Endothelial cell of umbilical vein (primary cell): ENCODE data around the gene KIF1B. TPM values are rescaled to one million over a fixed set of nuclear protein-coding genes. Genes with fewer than 3 reads are reported as not detected.
A peak's percentile ranks its signal among the peaks of the same experiment; 100 is the strongest.

Experiments
- BruUV-seq: library from RNA; stranded (reverse); fragments of 400-500 nt; replicated peaks from 2 replicates; lab custom pipeline; 2021; lab: Mats Ljungman, UMichigan
- CTCF ChIA-PET: fragments of 300-600, 350-600 bp; sonication (Branson Sonifier 250); formaldehyde crosslinking; loops from one replicate; lab custom pipeline; 2021; ENCODE audit warnings: antibody characterized with exemption, inconsistent platforms; lab: Charles Lee
- POLR2A ChIA-PET: fragments of 300-600, 350-600 bp; sonication (Branson Sonifier 250); formaldehyde crosslinking; loops from one replicate; lab custom pipeline; 2021; ENCODE audit warnings: antibody characterized with exemption, inconsistent platforms; lab: Charles Lee
- DNase-seq: peaks from one replicate; pipeline ENCODE4 v3.0.0-alpha.2; 2011; ENCODE audit warnings: low read depth, low spot score
- FAIRE-seq: peaks from 2 replicates; lab custom pipeline; 2011; peaks lifted over from hg19 to GRCh38; lab: Jason Lieb, UNC
- H2AFZ ChIP-seq: 2 replicates; pipeline ENCODE4 v1.6.0; 2012; ENCODE audit warnings: low read depth, low read length, control low read depth, inconsistent platforms
- H3K27ac ChIP-seq: 2 replicates; pipeline ENCODE4 v1.5.1; 2011; ENCODE audit warnings: low read depth, mild to moderate bottlenecking, control low read depth, low read length, moderate library complexity; ENCODE audit not compliant: insufficient read depth
- H3K27me3 ChIP-seq, 2 experiments: 2 replicates each; pipeline versions ENCODE4 v1.6.0 to v1.6.1; 2011; ENCODE audit warnings: low read length in 2 of 2, mixed read lengths in 1 of 2; ENCODE audit not compliant: control insufficient read depth in 2 of 2, insufficient read depth in 2 of 2
- H3K36me3 ChIP-seq, 2 experiments: 2 replicates in 1 of 2; 3 replicates in 1 of 2; pipeline ENCODE4 v1.5.1; 2011; ENCODE audit warnings: low read length in 2 of 2, mild to moderate bottlenecking in 1 of 2, moderate library complexity in 1 of 2; ENCODE audit not compliant: control insufficient read depth in 2 of 2, insufficient read depth in 2 of 2; ENCODE audit errors: extremely low read depth in 1 of 2
- H3K4me1 ChIP-seq: 3 replicates; pipeline ENCODE4 v1.5.1; 2011; ENCODE audit warnings: mild to moderate bottlenecking, low read length; ENCODE audit not compliant: control insufficient read depth, insufficient read depth; ENCODE audit errors: extremely low read depth
- H3K4me2 ChIP-seq: 2 replicates; pipeline ENCODE4 v1.6.1; 2011; ENCODE audit warnings: low read length, control low read depth, mixed read lengths; ENCODE audit not compliant: insufficient read depth
- H3K4me3 ChIP-seq, 3 experiments: fragments of 200-600 bp in 1 of 3; sonication (generic), shearing (Covaris generic) in 1 of 3; replicated peaks in 1 of 3; 2 replicates each; pipeline ENCODE4 v1.5.1; 2011 to 2016; ENCODE audit warnings: control low read depth in 3 of 3, low read length in 3 of 3, mild to moderate bottlenecking in 2 of 3, inconsistent platforms in 1 of 3, low read depth in 1 of 3, moderate library complexity in 1 of 3; ENCODE audit not compliant: insufficient read depth in 1 of 3
- H3K79me2 ChIP-seq: 2 replicates; pipeline ENCODE4 v1.6.0; 2012; ENCODE audit warnings: low read length, inconsistent platforms; ENCODE audit not compliant: control insufficient read depth, insufficient read depth
- H3K9ac ChIP-seq: replicated peaks from 2 replicates; pipeline ENCODE3; 2011; ENCODE audit warnings: low read length, control low read depth; ENCODE audit not compliant: insufficient read depth; ENCODE audit errors: extremely low read depth
- H3K9me1 ChIP-seq: replicated peaks from 3 replicates; pipeline ENCODE4 v1.6.0; 2011; ENCODE audit warnings: mild to moderate bottlenecking, low read length; ENCODE audit not compliant: control insufficient read depth, insufficient read depth; ENCODE audit errors: extremely low read depth
- H3K9me3 ChIP-seq: replicated peaks from 2 replicates; pipeline ENCODE4 v1.5.1; 2012; ENCODE audit warnings: low read length, inconsistent platforms; ENCODE audit not compliant: control insufficient read depth, insufficient read depth
- H4K20me1 ChIP-seq: replicated peaks from 2 replicates; pipeline ENCODE3; 2011; ENCODE audit warnings: mild to moderate bottlenecking, low read length; ENCODE audit not compliant: control insufficient read depth, insufficient read depth; ENCODE audit errors: extremely low read depth
- EZH2 ChIP-seq: IDR thresholded peaks from 2 replicates; pipeline ENCODE4 v1.6.1; 2012; ENCODE audit warnings: borderline replicate concordance, low read depth, mild to moderate bottlenecking, moderate library complexity, low read length, inconsistent platforms; ENCODE audit not compliant: severe bottlenecking
- FOS ChIP-seq: IDR thresholded peaks from 2 replicates; pipeline ENCODE4 v1.6.1; 2011; ENCODE audit warnings: mild to moderate bottlenecking, low read length, moderate library complexity, borderline replicate concordance; ENCODE audit not compliant: insufficient read depth
- JUN ChIP-seq: IDR thresholded peaks from 2 replicates; pipeline ENCODE4 v1.6.1; 2011; ENCODE audit warnings: borderline replicate concordance, low read depth; ENCODE audit not compliant: insufficient read length, insufficient read depth
- MYC ChIP-seq: IDR thresholded peaks from one replicate; pipeline ENCODE4 v1.6.1; 2011; ENCODE audit warnings: mild to moderate bottlenecking, low read depth, low read length
- POLR2A ChIP-seq: IDR thresholded peaks from 2 replicates; pipeline ENCODE4 v1.6.1; 2012; ENCODE audit warnings: low read depth, mild to moderate bottlenecking, control low read depth, low read length
- POLR2AphosphoS5 ChIP-seq: IDR thresholded peaks from 2 replicates; pipeline ENCODE4 v1.6.1; 2012; ENCODE audit warnings: low read depth, mild to moderate bottlenecking, control low read depth, low read length, moderate library complexity; ENCODE audit not compliant: insufficient read depth
- dilution Hi-C: fragments of 300-500 bp; cut with MboI; formaldehyde crosslinking; loops from one replicate; pipeline ENCODE4 v1.15.0; 2019; ENCODE audit warnings: low sequenced_read_pairs; ENCODE audit not compliant: extremely low pct_ligation_motif_present
- intact Hi-C: fragments of 100-400 bp; cut with micrococcal nuclease; formaldehyde crosslinking; loops from one replicate; pipeline ENCODE4 v1.10.0; 2022
- polyA plus RNA-seq, 4 experiments: library from polyadenylated mRNA; depleted of rRNA in 3 of 4; stranded (reverse) in 3 of 4; unstranded in 1 of 4; fragments of >200 nt; gene quantifications; 2 replicates each; pipeline versions ENCODE4 v1.2.1 to v1.2.3, GENCODE V29; 2011 to 2012; ENCODE audit warnings: missing spikeins in 1 of 4
- total RNA-seq: library from RNA; stranded (reverse); gene quantifications from 2 replicates; pipeline ENCODE4 v1.2.3, GENCODE V29; 2021
- TF ChIP-seq, protein P1 (sequence below): IDR thresholded peaks from 2 replicates; pipeline ENCODE4 v1.6.1; 2011; ENCODE audit not compliant: insufficient read depth, insufficient read length
- TF ChIP-seq, protein P2 (sequence below), 2 donors: IDR thresholded peaks; 1 replicate in 1 of 2; 2 replicates in 1 of 2; pipeline ENCODE4 v1.5.1; 2011; ENCODE audit warnings: low read length in 2 of 2, mild to moderate bottlenecking in 2 of 2, moderate library complexity in 2 of 2, control low read depth in 1 of 2, inconsistent platforms in 1 of 2, low read depth in 1 of 2; ENCODE audit not compliant: insufficient read depth in 1 of 2; ENCODE audit errors: extremely low read depth in 1 of 2

Gene KIF1B
- total and polyA plus RNA-seq, 2 donors (not counting 3 experiments of a cell fraction or from before 2014, with no cell fraction given): 14.8 to 58.6 TPM

- no peaks in the 10 kb centered on the region for H3K9me3 ChIP-seq
- H3K4me1 ChIP-seq: no peaks in the 10 kb centered on the region
- no peak overlapping the region for H3K27ac ChIP-seq
- ChIA-PET CTCF (interaction anchor here (1.9 kb wide), 1 partner anchor 77 kb away, joined by 12 read pairs; the partner anchor contains the start of gene KIF1B), POLR2A (interaction anchor here (0.6 kb wide), 1 partner anchor 252 kb away, joined by 4 read pairs; no protein-coding TSS in a partner anchor)
- BruUV-seq: TSS peak; percentile 3
- H4K20me1 ChIP-seq: no peaks in the 10 kb centered on the region
- FAIRE-seq: no peak
- peaks cover 11 to 13% of the 10 kb centered on the region in 2 experiments for H3K36me3 ChIP-seq
- no peak overlapping the region for H3K9ac ChIP-seq
- DNase-seq: no peak
- no peaks in the 10 kb centered on the region for H3K27me3 ChIP-seq
- H2AFZ ChIP-seq: no peak overlapping the region
- no peaks in the 10 kb centered on the region for H3K79me2 ChIP-seq
- TF ChIP-seq FOS (no peak), POLR2A (no peak), POLR2AphosphoS5 (no peak), JUN (no peak), EZH2 (no peak), MYC (no peak)
- TF ChIP-seq, protein P1, sequence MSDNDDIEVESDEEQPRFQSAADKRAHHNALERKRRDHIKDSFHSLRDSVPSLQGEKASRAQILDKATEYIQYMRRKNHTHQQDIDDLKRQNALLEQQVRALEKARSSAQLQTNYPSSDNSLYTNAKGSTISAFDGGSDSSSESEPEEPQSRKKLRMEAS: no peak
- TF ChIP-seq, protein P2, sequence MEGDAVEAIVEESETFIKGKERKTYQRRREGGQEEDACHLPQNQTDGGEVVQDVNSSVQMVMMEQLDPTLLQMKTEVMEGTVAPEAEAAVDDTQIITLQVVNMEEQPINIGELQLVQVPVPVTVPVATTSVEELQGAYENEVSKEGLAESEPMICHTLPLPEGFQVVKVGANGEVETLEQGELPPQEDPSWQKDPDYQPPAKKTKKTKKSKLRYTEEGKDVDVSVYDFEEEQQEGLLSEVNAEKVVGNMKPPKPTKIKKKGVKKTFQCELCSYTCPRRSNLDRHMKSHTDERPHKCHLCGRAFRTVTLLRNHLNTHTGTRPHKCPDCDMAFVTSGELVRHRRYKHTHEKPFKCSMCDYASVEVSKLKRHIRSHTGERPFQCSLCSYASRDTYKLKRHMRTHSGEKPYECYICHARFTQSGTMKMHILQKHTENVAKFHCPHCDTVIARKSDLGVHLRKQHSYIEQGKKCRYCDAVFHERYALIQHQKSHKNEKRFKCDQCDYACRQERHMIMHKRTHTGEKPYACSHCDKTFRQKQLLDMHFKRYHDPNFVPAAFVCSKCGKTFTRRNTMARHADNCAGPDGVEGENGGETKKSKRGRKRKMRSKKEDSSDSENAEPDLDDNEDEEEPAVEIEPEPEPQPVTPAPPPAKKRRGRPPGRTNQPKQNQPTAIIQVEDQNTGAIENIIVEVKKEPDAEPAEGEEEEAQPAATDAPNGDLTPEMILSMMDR (IDR thresholded peaks at IDR 0.05; ENCODE audit: extremely low read depth in 1 of 2, insufficient read depth in 1 of 2, low read depth in 1 of 2, low read length in 2 of 2): no peak
- no peaks in the 10 kb centered on the region for H3K9me1 ChIP-seq
- no peak overlapping the region for H3K4me3 ChIP-seq
- dilution Hi-C loops: no loop called here
- intact Hi-C loops: no loop called here
- H3K4me2 ChIP-seq: no peak overlapping the region
Observed at GRCh38 chr1:10287023-10287645, 76.8 kb downstream of the KIF1B start.
